ENCODE measurements around the gene AP1S2. TPM values are rescaled to one million over a fixed set of nuclear protein-coding genes. Genes with fewer than 3 reads are reported as not detected.

Gene AP1S2
- total and polyA plus RNA-seq, 2 of the 13 experiments (the other 11 are each of a cell fraction or from before 2014, with no cell fraction given): 10.1 to 18.8 TPM

DNA sequence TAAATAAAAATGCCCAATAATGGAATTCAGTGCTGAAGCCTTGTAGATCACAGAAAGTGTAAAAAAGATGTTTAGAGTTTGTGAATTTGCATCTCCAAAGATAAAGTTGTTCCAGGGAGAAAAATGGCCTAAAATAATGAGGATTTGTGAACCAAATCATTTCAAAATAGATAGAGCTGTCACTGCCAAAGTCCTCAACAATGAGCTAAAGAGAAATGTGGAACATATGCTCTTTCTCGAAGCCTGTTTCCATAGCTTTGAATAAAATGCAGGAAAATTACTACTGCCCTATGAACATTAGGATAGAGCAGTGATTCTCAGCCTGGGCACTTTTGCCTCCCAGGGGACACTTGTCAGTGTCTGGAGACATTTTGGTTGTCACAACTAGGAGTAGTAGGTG, 3.4 kb upstream of the AP1S2 start:
- no peaks in the 10 kb centered on the region for H4K20me1 ChIP-seq (ENCODE audit: insufficient read depth, low read length)
- FAIRE-seq: no peak
- H3K27me3 ChIP-seq (ENCODE audit: control insufficient read depth in 1 of 2, insufficient read depth in 2 of 2, low read length in 2 of 2): peaks cover 0 to 3% of the 10 kb centered on the region in 2 experiments; a peak in 1 of 5 replicates
- no peaks in the 10 kb centered on the region for H3K9me3 ChIP-seq (ENCODE audit: low read length)
- in situ Hi-C loops (cut with HindIII; ENCODE audit: extremely low pct_ligation_motif_present, low pct_unique_long_range_greater_than_20kb): no loop called here
- intact Hi-C loops (cut with micrococcal nuclease; ENCODE audit: unreplicated experiment): loop anchor here (10.0 kb wide), 2 partner anchors 117 to 173 kb away; no protein-coding TSS in a partner anchor
- H3K9ac ChIP-seq (ENCODE audit: insufficient read depth, low read depth, low read length): no peak overlapping the region
- no peaks in the 10 kb centered on the region for H3K79me2 ChIP-seq (ENCODE audit: insufficient read depth, low read length)
- ATAC-seq: no peak
- no peak overlapping the region for H2AFZ ChIP-seq (ENCODE audit: low read length)
- no peak overlapping the region for H3K27ac ChIP-seq (ENCODE audit: extremely low read length, insufficient read depth, low read length)
- H3K4me3 ChIP-seq (replicated peaks in 1 of 3; ENCODE audit: insufficient read depth in 1 of 3, low read depth in 2 of 3, low read length in 3 of 3): no peak overlapping the region
- no peak for TF ChIP-seq MBD4 (IDR thresholded peaks at IDR 0.05; ENCODE audit: borderline replicate concordance, low read length)
- POLR2A ChIA-PET: no interaction called here
- H3K4me2 ChIP-seq (ENCODE audit: low read depth, low read length): no peak overlapping the region
- no CpG with 5 or more reads among the region's 1 CpG for WGBS (ENCODE audit: low lambda C conversion rate)
- CTCF ChIA-PET (ENCODE audit: low intra/inter-chr PET ratio, low total read pairs): no interaction called here
- H3K4me1 ChIP-seq (ENCODE audit: insufficient read depth, low read length): peaks cover 22% of the 10 kb centered on the region; the same call in 1 of the 2 replicates
- BruUV-seq (replicated peaks): no TSS peak
- DNase-seq (ENCODE audit: low spot score): no peak
- H3K36me3 ChIP-seq (replicated peaks in 1 of 2; ENCODE audit: control insufficient read depth in 1 of 2, insufficient read depth in 2 of 2, low read length in 2 of 2): no peaks in the 10 kb centered on the region

GRCh38 chrX:15856636-15857035, 2.0 kb upstream of the AP1S2 start:
- POLR2A ChIA-PET: no interaction called here

More at GRCh38 chrX:15856636-15857035, 2.0 kb upstream of the AP1S2 start:
- Histone ChIP-seq H3K4me3 (replicated peaks in 1 of 3; ENCODE audit: insufficient read depth in 1 of 3, low read depth in 2 of 3, low read length in 3 of 3) (no peak overlapping the region), H3K79me2 (ENCODE audit: insufficient read depth, low read length) (no peaks in the 10 kb centered on the region), H3K27ac (ENCODE audit: extremely low read length, insufficient read depth, low read length) (no peak overlapping the region), H3K4me2 (ENCODE audit: low read depth, low read length) (peak overlapping the region; percentile 91; the same call in 1 of the 2 replicates), H4K20me1 (ENCODE audit: insufficient read depth, low read length) (no peaks in the 10 kb centered on the region), H3K9ac (ENCODE audit: insufficient read depth, low read depth, low read length) (no peak overlapping the region), H3K4me1 (ENCODE audit: insufficient read depth, low read length) (peaks cover 22% of the 10 kb centered on the region; the same call in 1 of the 2 replicates), H3K36me3 (replicated peaks in 1 of 2; ENCODE audit: control insufficient read depth in 1 of 2, insufficient read depth in 2 of 2, low read length in 2 of 2) (no peaks in the 10 kb centered on the region), H2AFZ (ENCODE audit: low read length) (no peak overlapping the region), H3K27me3 (ENCODE audit: control insufficient read depth in 1 of 2, insufficient read depth in 2 of 2, low read length in 2 of 2) (peaks cover 0 to 3% of the 10 kb centered on the region in 2 experiments; a peak in 1 of 5 replicates), H3K9me3 (ENCODE audit: low read length) (no peaks in the 10 kb centered on the region)
- no TSS peak for BruUV-seq (replicated peaks)
- in situ Hi-C loops (cut with HindIII; ENCODE audit: extremely low pct_ligation_motif_present, low pct_unique_long_range_greater_than_20kb) (no loop called here), intact Hi-C loops (cut with micrococcal nuclease; ENCODE audit: unreplicated experiment) (loop anchor here (10.0 kb wide), 2 partner anchors 118 to 172 kb away; no protein-coding TSS in a partner anchor)
- CTCF ChIA-PET (ENCODE audit: low intra/inter-chr PET ratio, low total read pairs): no interaction called here
- no peak for DNase-seq (ENCODE audit: low spot score)
- TF ChIP-seq CBX1 (IDR thresholded peaks at IDR 0.05; ENCODE audit: low read depth) (no peak), ZNF225 (CRISPR knock-in tag; IDR thresholded peaks at IDR 0.05) (no peak), ZNF564 (CRISPR knock-in tag; IDR thresholded peaks at IDR 0.05) (no peak), ZNF230 (CRISPR knock-in tag; IDR thresholded peaks at IDR 0.05) (no peak), ZNF672 (CRISPR knock-in tag; IDR thresholded peaks at IDR 0.05) (no peak), REL (CRISPR knock-in tag; conservative IDR thresholded peaks at IDR 0.05) (no peak), KLF15 (CRISPR knock-in tag; IDR thresholded peaks at IDR 0.05; ENCODE audit: borderline replicate concordance) (no peak)
- TF ChIP-seq, protein P1, sequence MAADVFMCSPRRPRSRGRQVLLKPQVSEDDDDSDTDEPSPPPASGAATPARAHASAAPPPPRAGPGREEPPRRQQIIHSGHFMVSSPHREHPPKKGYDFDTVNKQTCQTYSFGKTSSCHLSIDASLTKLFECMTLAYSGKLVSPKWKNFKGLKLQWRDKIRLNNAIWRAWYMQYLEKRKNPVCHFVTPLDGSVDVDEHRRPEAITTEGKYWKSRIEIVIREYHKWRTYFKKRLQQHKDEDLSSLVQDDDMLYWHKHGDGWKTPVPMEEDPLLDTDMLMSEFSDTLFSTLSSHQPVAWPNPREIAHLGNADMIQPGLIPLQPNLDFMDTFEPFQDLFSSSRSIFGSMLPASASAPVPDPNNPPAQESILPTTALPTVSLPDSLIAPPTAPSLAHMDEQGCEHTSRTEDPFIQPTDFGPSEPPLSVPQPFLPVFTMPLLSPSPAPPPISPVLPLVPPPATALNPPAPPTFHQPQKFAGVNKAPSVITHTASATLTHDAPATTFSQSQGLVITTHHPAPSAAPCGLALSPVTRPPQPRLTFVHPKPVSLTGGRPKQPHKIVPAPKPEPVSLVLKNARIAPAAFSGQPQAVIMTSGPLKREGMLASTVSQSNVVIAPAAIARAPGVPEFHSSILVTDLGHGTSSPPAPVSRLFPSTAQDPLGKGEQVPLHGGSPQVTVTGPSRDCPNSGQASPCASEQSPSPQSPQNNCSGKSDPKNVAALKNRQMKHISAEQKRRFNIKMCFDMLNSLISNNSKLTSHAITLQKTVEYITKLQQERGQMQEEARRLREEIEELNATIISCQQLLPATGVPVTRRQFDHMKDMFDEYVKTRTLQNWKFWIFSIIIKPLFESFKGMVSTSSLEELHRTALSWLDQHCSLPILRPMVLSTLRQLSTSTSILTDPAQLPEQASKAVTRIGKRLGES (CRISPR knock-in tag; IDR thresholded peaks at IDR 0.05; ENCODE audit: borderline replicate concordance): no peak
- ATAC-seq: no peak
- 6% methylated on average over 1 of the region's 1 CpG for WGBS (ENCODE audit: low lambda C conversion rate)
- FAIRE-seq: no peak

All from HepG2 (cell line).